Endodermal cell (in vitro differentiated cells): ENCODE results near the gene POLR1C. TPM values are rescaled to one million over a fixed set of nuclear protein-coding genes. Genes with fewer than 3 reads are reported as not detected.
"Not testable (repeated sequence)": the region's sequence is repeated elsewhere in the genome, so short reads cannot be mapped to it uniquely, and the experiment has no call there.

ENCODE experiments used
- DNase-seq: peaks from one replicate; pipeline ENCODE4 v3.0.0-alpha.2; 2017
- H3K27ac ChIP-seq: 2 replicates; pipeline ENCODE4 v1.5.1; 2013; ENCODE audit warnings: mild to moderate bottlenecking, low read depth, low read length, moderate library complexity
- H3K27me3 ChIP-seq: 2 replicates; pipeline ENCODE4 v1.6.1; 2013; ENCODE audit warnings: mild to moderate bottlenecking, low read length, moderate library complexity; ENCODE audit not compliant: insufficient read depth, control insufficient read depth, poor library complexity, severe bottlenecking
- H3K36me3 ChIP-seq: 2 replicates; pipeline ENCODE4 v1.7.0; 2013; ENCODE audit warnings: mild to moderate bottlenecking, low read length, moderate library complexity; ENCODE audit not compliant: control insufficient read depth, insufficient read depth
- H3K4me1 ChIP-seq: one replicate; pipeline ENCODE4 v1.7.0; 2013; ENCODE audit warnings: low read length; ENCODE audit not compliant: control insufficient read depth, insufficient read depth
- H3K4me3 ChIP-seq: 2 replicates; pipeline ENCODE4 v1.5.1; 2013; ENCODE audit warnings: mild to moderate bottlenecking, low read length, moderate library complexity
- H3K9ac ChIP-seq: 2 replicates; pipeline ENCODE4 v1.6.1; 2013; ENCODE audit warnings: mild to moderate bottlenecking, low read length, moderate library complexity; ENCODE audit not compliant: poor library complexity, severe bottlenecking; ENCODE audit errors: extremely low read depth
- H3K9me3 ChIP-seq: 2 replicates; pipeline ENCODE4 v1.6.1; 2013; ENCODE audit warnings: mild to moderate bottlenecking, low read length, moderate library complexity; ENCODE audit not compliant: control insufficient read depth
- H3K27ac Mint-ChIP-seq: 2 replicates; pipeline ENCODE4 v1.8.0; 2020; ENCODE audit warnings: mixed read lengths
- H3K27me3 Mint-ChIP-seq: 2 replicates; pipeline ENCODE4 v1.8.0; 2021; ENCODE audit warnings: mild to moderate bottlenecking, mixed read lengths; ENCODE audit not compliant: insufficient read depth
- H3K36me3 Mint-ChIP-seq: 2 replicates; pipeline ENCODE4 v1.8.0; 2020; ENCODE audit warnings: low read depth, mixed read lengths
- H3K4me1 Mint-ChIP-seq: 2 replicates; pipeline ENCODE4 v1.8.0; 2020; ENCODE audit warnings: mixed read lengths
- H3K4me3 Mint-ChIP-seq: 2 replicates; pipeline ENCODE4 v1.8.0; 2020; ENCODE audit warnings: mild to moderate bottlenecking, moderate library complexity, mixed read lengths
- H3K9me3 Mint-ChIP-seq: 2 replicates; pipeline ENCODE4 v1.8.0; 2020; ENCODE audit warnings: mild to moderate bottlenecking, mixed read lengths
- CTCF ChIP-seq: fragments of 200-600 bp; sonication (generic); conservative IDR thresholded peaks from 2 replicates; pipeline ENCODE4 v1.5.0; 2021; ENCODE audit warnings: antibody characterized with exemption, mild to moderate bottlenecking
- WGBS, 2 experiments: methylation state at CpG; one replicate each; pipeline versions ENCODE4 v1.1.5 to v1.1.7; 2013; ENCODE audit warnings: missing lambda C conversion rate in 2 of 2, mixed read lengths in 1 of 2; ENCODE audit not compliant: insufficient coverage in 1 of 2, insufficient read length in 1 of 2; 5-methylcytosine and 5-hydroxymethylcytosine counted together
- long read RNA-seq, 4 experiments: library from polyadenylated mRNA in 2 of 4; library from RNA in 1 of 4; library from capped mRNA in 1 of 4; stranded (forward) in 3 of 4; unstranded in 1 of 4; transcript quantifications; one replicate each; pipeline ENCODE4 v2.0.0, GENCODE V29; 2020 to 2021; ENCODE audit warnings: inconsistent platforms in 1 of 4
- polyA plus RNA-seq, 2 experiments: library from polyadenylated mRNA; stranded (reverse); fragments of 50-300 nt; gene quantifications; one replicate each; pipeline ENCODE4 v1.2.3, GENCODE V29; 2013
- total RNA-seq, 2 donors: library from RNA; stranded (reverse); fragmentation: NEBNext Ultra II Directional in 1 of 2; extraction: Animal tissue kit (Norgen Biotek cat#: 25700) in 1 of 2; gene quantifications; 2 replicates in 1 of 2; 3 replicates in 1 of 2; pipeline ENCODE4 v1.2.1, GENCODE V29; 2021

The POLR1C gene
- 10 to 100 TPM; 37.6 to 44.2 TPM for total RNA-seq
- polyA plus RNA-seq (2013, experiment 1 of 2) = 35.3 TPM
- 27.4 TPM for polyA plus RNA-seq (2013, experiment 2 of 2)
- long read RNA-seq, experiment 1, transcript POLR1C-203 (9 exons, 1,355 nt) = major isoform, 9 of 14 reads
- long read RNA-seq, experiment 1, partial matches to known transcripts = 2 of 14 reads
- long read RNA-seq, experiment 1, other reads (novel, unspliced or antisense) = 3 of 14 reads
- long read RNA-seq, experiment 2, transcript POLR1C-203 (9 exons, 1,355 nt) = major isoform, 27 of 39 reads
- long read RNA-seq, experiment 2, partial matches to known transcripts = 3 of 39 reads
- long read RNA-seq, experiment 2, other reads (novel, unspliced or antisense) = 8 of 39 reads
- long read RNA-seq, experiment 3, transcript POLR1C-203 (9 exons, 1,355 nt) = major isoform, 52 of 70 reads
- long read RNA-seq, experiment 3, partial matches to known transcripts = 6 of 70 reads
- long read RNA-seq, experiment 3, other reads (novel, unspliced or antisense) = 9 of 70 reads
- long read RNA-seq, experiment 4, transcript POLR1C-214 (9 exons, 1,334 nt) = minor isoform, 9 of 231 reads
- long read RNA-seq, experiment 4, transcript POLR1C-201 (9 exons, 1,280 nt) = minor isoform, 6 of 231 reads
- long read RNA-seq, experiment 4, transcript POLR1C-203 (9 exons, 1,355 nt) = major isoform, 185 of 231 reads
- long read RNA-seq, experiment 4, partial matches to known transcripts = 7 of 231 reads
- long read RNA-seq, experiment 4, other reads (novel, unspliced or antisense) = 23 of 231 reads

GRCh38 chr6:43516697-43517504, at the start of gene POLR1C, which contains the start of gene YIPF3:
Gene POLR1C (plus strand): TSS chr6:43517089. CDS start chr6:43517110, 21 bp downstream.
Gene YIPF3 (minus strand): TSS chr6:43516926. CDS start chr6:43516807, 119 bp downstream.
- no peaks in the 10 kb centered on the region for H3K9me3 ChIP-seq
- H3K4me1 ChIP-seq = peaks cover 6% of the 10 kb centered on the region
- 0% methylated on average over 32 to 57 of the region's 57 CpGs for WGBS, 2 experiments
- peaks cover 65% of the 10 kb centered on the region for H3K36me3 ChIP-seq
- H3K27ac ChIP-seq = peak within 1 kb of the TSS; percentile 70
- no peak within 1 kb of the TSS for H3K4me3 Mint-ChIP-seq
- peak within 1 kb of the TSS; percentile 100 for H3K4me3 ChIP-seq
- DNase-seq = peak; percentile 98
- H3K27me3 Mint-ChIP-seq = no peaks in the 10 kb centered on the region
- no peak for TF ChIP-seq CTCF
- peak within 1 kb of the TSS; percentile 95 for H3K9ac ChIP-seq
- H3K36me3 Mint-ChIP-seq = peaks cover 52% of the 10 kb centered on the region
- no peaks in the 10 kb centered on the region for H3K9me3 Mint-ChIP-seq
- H3K27me3 ChIP-seq = no peaks in the 10 kb centered on the region
- peaks cover 11% of the 10 kb centered on the region for H3K4me1 Mint-ChIP-seq
- H3K27ac Mint-ChIP-seq = no peak within 1 kb of the TSS

- H3K9me3 ChIP-seq, H3K9ac ChIP-seq, H3K4me1 ChIP-seq, H3K4me3 Mint-ChIP-seq, DNase-seq, H3K27ac Mint-ChIP-seq, H3K36me3 ChIP-seq, H3K9me3 Mint-ChIP-seq, H3K36me3 Mint-ChIP-seq, H3K27me3 ChIP-seq, H3K4me3 ChIP-seq, H3K27ac ChIP-seq: not testable (repeated sequence)
- H3K4me1 Mint-ChIP-seq = peaks cover 11% of the 10 kb centered on the region
- 78 to 87% methylated on average over 4 to 5 of the region's 5 CpGs for WGBS, 2 experiments
- H3K27me3 Mint-ChIP-seq = peaks cover 15% of the 10 kb centered on the region
These were observed 49.6 kb upstream of the POLR1C start for GRCh38 chr6:43467265-43467664.

GRCh38 chr6:43467752-43468151, 49.1 kb upstream of the POLR1C start:
- Mint-ChIP-seq H3K4me3 (no peak overlapping the region), H3K27ac (no peak overlapping the region), H3K27me3 (peaks cover 10% of the 10 kb centered on the region), H3K36me3 (no peaks in the 10 kb centered on the region), H3K4me1 (peaks cover 11% of the 10 kb centered on the region), H3K9me3 (no peaks in the 10 kb centered on the region)
- Histone ChIP-seq H3K36me3 (no peaks in the 10 kb centered on the region), H3K9ac (no peak overlapping the region), H3K4me3 (no peak overlapping the region), H3K27ac (no peak overlapping the region), H3K9me3 (no peaks in the 10 kb centered on the region), H3K27me3 (no peaks in the 10 kb centered on the region), H3K4me1 (peaks cover 9% of the 10 kb centered on the region)
- no peak for DNase-seq
- 89 to 100% methylated on average over 4 of the region's 4 CpGs for WGBS, 2 experiments
- no peak for TF ChIP-seq CTCF
